Astrocyte (in vitro differentiated cells and primary cell): Measurements from ENCODE around the gene ZHX3. TPM values are rescaled to one million over a fixed set of nuclear protein-coding genes. Genes with fewer than 3 reads are reported as not detected.

Source experiments
- DNase-seq: peaks from one replicate; pipeline ENCODE4 v3.0.0-alpha.2; 2010; ENCODE audit warnings: low read depth
- FAIRE-seq: peaks from 2 replicates; lab custom pipeline; 2011; peaks lifted over from hg19 to GRCh38; lab: Jason Lieb, UNC
- H2AFZ ChIP-seq: 2 replicates; pipeline ENCODE4 v1.6.0; 2012; ENCODE audit warnings: low read depth, low read length, inconsistent platforms
- H3K27ac ChIP-seq: 2 replicates; pipeline ENCODE4 v1.5.1; 2011; ENCODE audit warnings: low read depth, low read length, inconsistent platforms
- H3K27me3 ChIP-seq: 2 replicates; pipeline ENCODE4 v1.6.0; 2011; ENCODE audit warnings: low read length, inconsistent platforms; ENCODE audit not compliant: insufficient read depth
- H3K36me3 ChIP-seq: 2 replicates; pipeline ENCODE4 v1.5.1; 2011; ENCODE audit warnings: low read length, inconsistent platforms; ENCODE audit not compliant: insufficient read depth
- H3K4me1 ChIP-seq: 2 replicates; pipeline ENCODE4 v1.5.1; 2011; ENCODE audit warnings: low read length, inconsistent platforms; ENCODE audit not compliant: insufficient read depth
- H3K4me2 ChIP-seq: 2 replicates; pipeline ENCODE4 v1.6.0; 2012; ENCODE audit warnings: low read length, inconsistent platforms
- H3K4me3 ChIP-seq: 2 replicates; pipeline ENCODE4 v1.5.1; 2011; ENCODE audit warnings: low read depth, mild to moderate bottlenecking, low read length, inconsistent platforms; ENCODE audit not compliant: insufficient read depth
- H3K79me2 ChIP-seq: 2 replicates; pipeline ENCODE4 v1.6.0; 2012; ENCODE audit warnings: mild to moderate bottlenecking, low read length, inconsistent platforms; ENCODE audit not compliant: insufficient read depth
- H3K9ac ChIP-seq: 2 replicates; pipeline ENCODE4 v1.6.0; 2012; ENCODE audit warnings: mild to moderate bottlenecking, low read length, inconsistent platforms
- H3K9me3 ChIP-seq: 2 replicates; pipeline ENCODE4 v1.5.1; 2012; ENCODE audit warnings: low read depth, mild to moderate bottlenecking, low read length, inconsistent platforms; ENCODE audit not compliant: insufficient read depth
- H4K20me1 ChIP-seq: 2 replicates; pipeline ENCODE4 v1.6.0; 2012; ENCODE audit warnings: low read length, inconsistent platforms; ENCODE audit not compliant: insufficient read depth
- H3K27ac Mint-ChIP-seq: one replicate; pipeline ENCODE4 v1.8.0; 2021; ENCODE audit warnings: mild to moderate bottlenecking, mixed read lengths; ENCODE audit not compliant: unreplicated experiment
- H3K27me3 Mint-ChIP-seq: one replicate; pipeline ENCODE4 v1.8.0; 2021; ENCODE audit warnings: low read depth, mixed read lengths; ENCODE audit not compliant: unreplicated experiment
- H3K36me3 Mint-ChIP-seq: one replicate; pipeline ENCODE4 v1.8.0; 2021; ENCODE audit warnings: low read depth, mixed read lengths; ENCODE audit not compliant: unreplicated experiment
- H3K4me1 Mint-ChIP-seq: one replicate; pipeline ENCODE4 v1.8.0; 2021; ENCODE audit warnings: low read depth, mixed read lengths; ENCODE audit not compliant: unreplicated experiment
- H3K4me3 Mint-ChIP-seq: one replicate; pipeline ENCODE4 v1.8.0; 2021; ENCODE audit warnings: mild to moderate bottlenecking, moderate library complexity, mixed read lengths; ENCODE audit not compliant: unreplicated experiment
- H3K9me3 Mint-ChIP-seq: one replicate; pipeline ENCODE4 v1.8.0; 2021; ENCODE audit warnings: mild to moderate bottlenecking, mixed read lengths; ENCODE audit not compliant: unreplicated experiment
- EZH2 ChIP-seq: IDR thresholded peaks from 2 replicates; pipeline ENCODE4 v1.6.1; 2012; ENCODE audit warnings: mild to moderate bottlenecking, low read length, inconsistent platforms; ENCODE audit not compliant: insufficient read depth
- total RNA-seq: library from RNA; stranded (reverse); gene quantifications from 2 replicates; pipeline ENCODE4 v1.2.1, GENCODE V29; 2021
- TF ChIP-seq, protein P1 (sequence below): IDR thresholded peaks from 2 replicates; pipeline ENCODE4 v1.5.1; 2011; ENCODE audit warnings: low read depth, mild to moderate bottlenecking, inconsistent platforms, low read length, moderate library complexity; ENCODE audit not compliant: insufficient read depth

ZHX3 gene
- total RNA-seq, 1 donor from 2014 or later: 41.6 TPM

DNA sequence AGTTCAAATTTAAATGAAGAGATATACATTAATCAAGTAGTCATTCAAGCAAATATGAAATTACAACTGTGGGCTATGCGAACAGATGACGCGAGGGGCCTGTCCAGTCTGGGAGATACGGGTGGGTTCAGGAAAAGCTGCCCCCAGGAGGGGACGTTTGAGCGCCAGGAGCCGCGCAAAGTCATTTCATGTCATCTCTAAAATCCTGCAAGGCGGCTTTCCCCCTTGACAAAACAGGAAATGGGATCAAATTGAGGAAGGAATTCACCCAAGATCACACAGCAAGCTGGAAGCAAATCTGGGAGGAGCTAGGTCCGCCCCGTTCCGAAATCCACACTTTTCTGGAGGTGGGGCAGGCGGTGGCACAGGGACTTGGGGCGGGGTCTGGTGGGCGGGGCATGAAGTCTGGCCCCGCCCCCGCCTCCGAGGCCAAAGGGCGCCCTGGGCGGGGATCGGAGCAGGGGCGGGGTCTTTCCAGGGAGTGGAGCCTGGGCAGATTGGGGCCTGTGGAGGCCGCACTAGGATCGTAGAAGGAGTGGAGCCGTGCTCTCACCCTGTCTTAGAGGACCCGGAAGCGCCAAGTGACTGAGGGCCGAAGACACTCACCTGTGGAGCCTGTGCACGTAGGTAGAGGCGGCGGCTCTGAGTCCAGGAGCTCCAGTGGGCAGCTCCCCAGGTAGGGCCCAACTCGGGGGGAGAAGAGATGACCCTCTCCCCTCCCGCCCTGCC lies 23.0 kb upstream of the ZHX3 start, which contains the start of gene LPIN3:
TSS of gene LPIN3 (plus strand) at position 495 of the 729 bp plus-strand sequence. CDS start 4,983 bp downstream, outside the sequence.
- Mint-ChIP-seq H3K9me3 (no peaks in the 10 kb centered on the region), H3K4me1 (peaks cover 5% of the 10 kb centered on the region), H3K27me3 (peaks cover 3% of the 10 kb centered on the region), H3K27ac (peak within 1 kb of the TSS; percentile 82), H3K36me3 (peaks cover 3% of the 10 kb centered on the region), H3K4me3 (peak within 1 kb of the TSS; percentile 84)
- TF ChIP-seq, protein P1, sequence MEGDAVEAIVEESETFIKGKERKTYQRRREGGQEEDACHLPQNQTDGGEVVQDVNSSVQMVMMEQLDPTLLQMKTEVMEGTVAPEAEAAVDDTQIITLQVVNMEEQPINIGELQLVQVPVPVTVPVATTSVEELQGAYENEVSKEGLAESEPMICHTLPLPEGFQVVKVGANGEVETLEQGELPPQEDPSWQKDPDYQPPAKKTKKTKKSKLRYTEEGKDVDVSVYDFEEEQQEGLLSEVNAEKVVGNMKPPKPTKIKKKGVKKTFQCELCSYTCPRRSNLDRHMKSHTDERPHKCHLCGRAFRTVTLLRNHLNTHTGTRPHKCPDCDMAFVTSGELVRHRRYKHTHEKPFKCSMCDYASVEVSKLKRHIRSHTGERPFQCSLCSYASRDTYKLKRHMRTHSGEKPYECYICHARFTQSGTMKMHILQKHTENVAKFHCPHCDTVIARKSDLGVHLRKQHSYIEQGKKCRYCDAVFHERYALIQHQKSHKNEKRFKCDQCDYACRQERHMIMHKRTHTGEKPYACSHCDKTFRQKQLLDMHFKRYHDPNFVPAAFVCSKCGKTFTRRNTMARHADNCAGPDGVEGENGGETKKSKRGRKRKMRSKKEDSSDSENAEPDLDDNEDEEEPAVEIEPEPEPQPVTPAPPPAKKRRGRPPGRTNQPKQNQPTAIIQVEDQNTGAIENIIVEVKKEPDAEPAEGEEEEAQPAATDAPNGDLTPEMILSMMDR: no peak
- no peak for TF ChIP-seq EZH2
- Histone ChIP-seq H3K27ac (no peak within 1 kb of the TSS), H3K4me2 (peak within 1 kb of the TSS; percentile 88), H3K9ac (peak within 1 kb of the TSS; percentile 60), H3K79me2 (no peaks in the 10 kb centered on the region), H2AFZ (peak within 1 kb of the TSS; percentile 70), H3K4me3 (peak within 1 kb of the TSS; percentile 50), H3K27me3 (no peaks in the 10 kb centered on the region), H3K36me3 (no peaks in the 10 kb centered on the region), H3K4me1 (peaks cover 8% of the 10 kb centered on the region), H3K9me3 (no peaks in the 10 kb centered on the region), H4K20me1 (no peaks in the 10 kb centered on the region)
- DNase-seq: peak; percentile 39
- no peak for FAIRE-seq

- H3K27me3 Mint-ChIP-seq: peaks cover 3% of the 10 kb centered on the region
- H3K79me2 ChIP-seq: no peaks in the 10 kb centered on the region
- peak overlapping the region; percentile 50 for H3K4me3 ChIP-seq
- peak overlapping the region; percentile 82 for H3K27ac Mint-ChIP-seq
- H3K9ac ChIP-seq: peak overlapping the region; percentile 60
- TF ChIP-seq, protein P1: peak; percentile 82
- TF ChIP-seq EZH2: no peak
- no peaks in the 10 kb centered on the region for H3K36me3 ChIP-seq
- H2AFZ ChIP-seq: peak overlapping the region; percentile 70
- no peaks in the 10 kb centered on the region for H4K20me1 ChIP-seq
- H3K4me1 ChIP-seq: peaks cover 8% of the 10 kb centered on the region
- FAIRE-seq (no peak), DNase-seq (peak; percentile 14)
- H3K4me2 ChIP-seq: peak overlapping the region; percentile 88
- H3K27me3 ChIP-seq: no peaks in the 10 kb centered on the region
- no peaks in the 10 kb centered on the region for H3K9me3 Mint-ChIP-seq
- H3K27ac ChIP-seq: no peak overlapping the region
- H3K4me3 Mint-ChIP-seq: peak overlapping the region; percentile 84
- H3K4me1 Mint-ChIP-seq: peaks cover 5% of the 10 kb centered on the region
- H3K36me3 Mint-ChIP-seq: peaks cover 2% of the 10 kb centered on the region
- no peaks in the 10 kb centered on the region for H3K9me3 ChIP-seq
Observed at GRCh38 chr20:41339957-41340326, 22.4 kb upstream of the ZHX3 start.
